GM19324 (cell line): ENCODE results near the gene TRIM5.
"Not testable (repeated sequence)": the region's sequence is repeated elsewhere in the genome, so short reads cannot be mapped to it uniquely, and the experiment has no call there.

Experiments
- ATAC-seq: cut with Tn5 transposase; IDR thresholded peaks from one replicate; pipeline ENCODE4 v1.9.1; 2021; ENCODE audit warnings: mild to moderate bottlenecking, moderate library complexity; ENCODE audit not compliant: unreplicated experiment, low FRiP score

TRIM5 gene

GRCh38 chr11:5684646-5685362, at the start of gene TRIM5:
TRIM5 (minus strand) TSS chr11:5685074; CDS start chr11:5680177, 4,897 bp downstream.
- peak; percentile 81 for ATAC-seq

- no peak for ATAC-seq
Observed at GRCh38 chr11:5727691-5728090, 42.8 kb upstream of the TRIM5 start.

GRCh38 chr11:5726351-5726750, 41.5 kb upstream of the TRIM5 start:
- no peak for ATAC-seq

- no peak for ATAC-seq
Observed at GRCh38 chr11:5722622-5723021, 37.7 kb upstream of the TRIM5 start.

GRCh38 chr11:5719703-5720495, 35.0 kb upstream of the TRIM5 start:
- ATAC-seq, result no peak

- ATAC-seq, result not testable (repeated sequence)
Observed at GRCh38 chr11:5716518-5716917, 31.6 kb upstream of the TRIM5 start.

GRCh38 chr11:5713695-5714094, 28.8 kb upstream of the TRIM5 start:
- no peak for ATAC-seq

- no peak for ATAC-seq
Observed at GRCh38 chr11:5712507-5712906, 27.6 kb upstream of the TRIM5 start.

- no peak for ATAC-seq
Observed at GRCh38 chr11:5705688-5706087, 20.8 kb upstream of the TRIM5 start.

GRCh38 chr11:5703741-5704536, 19.1 kb upstream of the TRIM5 start:
- peak; percentile 82 for ATAC-seq

GRCh38 chr11:5701055-5701577, 16.2 kb upstream of the TRIM5 start:
- no peak for ATAC-seq

- no peak for ATAC-seq
Observed at GRCh38 chr11:5700421-5701054, 15.7 kb upstream of the TRIM5 start.

- no peak for ATAC-seq
Observed at GRCh38 chr11:5698281-5698680, 13.4 kb upstream of the TRIM5 start.

- no peak for ATAC-seq
Observed at GRCh38 chr11:5696210-5696609, 11.3 kb upstream of the TRIM5 start.

- ATAC-seq, result no peak
Observed at GRCh38 chr11:5695580-5695979, 10.7 kb upstream of the TRIM5 start.

GRCh38 chr11:5694642-5695041, 9.8 kb upstream of the TRIM5 start:
- no peak for ATAC-seq

GRCh38 chr11:5691964-5692361, 7.1 kb upstream of the TRIM5 start:
- ATAC-seq, result no peak

- ATAC-seq, result not testable (repeated sequence)
Observed at GRCh38 chr11:5691238-5691963, 6.5 kb upstream of the TRIM5 start.

GRCh38 chr11:5690736-5691135, 5.9 kb upstream of the TRIM5 start:
- ATAC-seq, result no peak

- ATAC-seq, result no peak
Observed at GRCh38 chr11:5690216-5690615, 5.3 kb upstream of the TRIM5 start.
